HG03457 (cell line): Measurements from ENCODE around the gene EEF1AKMT3.

ENCODE experiments used
- ATAC-seq: cut with Tn5 transposase; IDR thresholded peaks from one replicate; pipeline ENCODE4 v1.9.1; 2021; ENCODE audit warnings: moderate number of reproducible peaks; ENCODE audit not compliant: unreplicated experiment

EEF1AKMT3 gene

DNA sequence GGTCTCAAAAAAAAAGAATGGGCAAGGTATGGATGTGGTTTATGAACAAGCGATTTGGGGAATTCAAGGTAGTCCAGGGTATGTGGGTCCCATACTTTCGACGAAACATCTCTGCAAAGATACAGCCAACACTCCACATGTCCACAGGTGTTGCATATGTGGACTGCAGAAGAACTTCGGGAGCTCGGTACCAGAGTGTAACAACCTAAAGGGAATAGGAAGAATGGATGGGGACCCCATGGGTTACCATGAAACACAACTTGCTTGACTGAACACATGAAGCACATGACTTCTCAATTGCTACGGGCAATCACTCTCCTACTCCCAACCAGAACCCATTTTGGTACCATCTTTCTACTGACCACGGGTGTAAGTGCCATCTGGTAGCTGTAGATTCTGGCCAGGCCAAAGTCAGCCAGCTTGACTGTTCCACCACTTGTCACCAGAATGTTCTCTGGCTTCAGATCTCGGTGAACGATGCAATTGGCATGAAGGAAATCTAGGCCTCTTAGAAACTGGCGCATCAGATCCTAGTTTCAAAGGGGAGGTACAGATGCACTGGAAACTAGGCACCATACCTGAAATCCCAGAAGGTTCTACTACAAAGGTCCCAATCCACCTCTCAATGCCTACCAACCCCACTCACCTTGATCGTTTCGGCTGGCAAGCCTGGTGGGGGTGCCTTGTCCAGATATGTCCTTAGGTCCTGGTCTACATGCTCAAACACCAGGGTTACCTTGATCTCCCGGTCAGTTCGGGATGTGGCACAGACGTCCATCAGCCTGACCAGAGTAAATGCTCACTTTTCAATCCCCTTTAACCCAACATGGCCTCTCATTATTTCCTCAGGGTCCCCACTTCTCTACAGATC is 21.6 kb upstream of the EEF1AKMT3 start:
- ATAC-seq = no peak

GRCh38 chr12:57751432-57751787 is 21.0 kb upstream of the EEF1AKMT3 start:
- ATAC-seq = no peak

DNA sequence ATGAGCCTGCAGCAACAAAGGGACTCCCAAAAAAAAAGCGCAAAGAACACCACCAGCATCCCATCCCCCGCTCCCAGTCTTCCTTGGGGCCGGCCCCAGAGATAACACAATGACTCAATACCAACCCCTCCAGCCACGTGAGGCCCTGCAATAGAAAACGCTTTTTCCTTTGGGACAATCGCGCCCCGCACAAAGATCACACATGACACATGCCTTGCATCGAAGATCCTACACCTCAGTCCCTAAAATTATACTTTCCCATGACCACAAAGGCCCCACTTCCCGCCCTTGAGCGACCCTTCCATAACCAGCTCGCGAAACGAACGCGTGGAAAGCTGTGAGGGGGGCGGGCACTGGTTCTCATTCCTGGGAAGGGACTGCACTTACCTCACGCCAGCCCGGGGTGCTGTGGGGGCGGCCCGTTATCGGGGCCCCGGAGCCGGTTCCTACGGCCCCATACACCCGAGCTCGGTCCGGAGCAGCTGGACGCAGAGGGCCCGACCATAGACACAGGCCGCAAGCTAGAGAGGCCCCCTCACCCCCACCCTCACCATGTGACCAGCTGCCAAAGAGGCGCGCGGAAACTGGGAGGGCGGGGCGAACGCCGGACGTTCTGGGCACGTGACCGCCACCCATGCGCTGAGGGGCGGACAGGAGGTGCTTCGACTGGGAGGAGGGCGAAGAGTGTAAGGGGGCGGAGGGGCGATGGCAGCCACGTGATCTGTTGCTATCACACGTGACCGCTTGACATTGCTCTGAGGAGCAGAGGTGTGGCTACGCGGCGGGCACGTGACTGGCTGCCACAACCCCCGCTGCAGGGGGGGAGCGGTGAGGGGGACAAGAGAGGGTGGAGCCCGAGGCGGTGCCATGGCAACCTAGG is 20.4 kb upstream of the EEF1AKMT3 start, which contains the start of gene CDK4:
CDK4 (minus strand) TSS at position 523 of the 880 bp plus-strand sequence. CDS start 593 bp downstream, outside the sequence.
- ATAC-seq = peak; percentile 60

- no peak for ATAC-seq
Observed at GRCh38 chr12:57752668-57753000, 19.8 kb upstream of the EEF1AKMT3 start.

DNA sequence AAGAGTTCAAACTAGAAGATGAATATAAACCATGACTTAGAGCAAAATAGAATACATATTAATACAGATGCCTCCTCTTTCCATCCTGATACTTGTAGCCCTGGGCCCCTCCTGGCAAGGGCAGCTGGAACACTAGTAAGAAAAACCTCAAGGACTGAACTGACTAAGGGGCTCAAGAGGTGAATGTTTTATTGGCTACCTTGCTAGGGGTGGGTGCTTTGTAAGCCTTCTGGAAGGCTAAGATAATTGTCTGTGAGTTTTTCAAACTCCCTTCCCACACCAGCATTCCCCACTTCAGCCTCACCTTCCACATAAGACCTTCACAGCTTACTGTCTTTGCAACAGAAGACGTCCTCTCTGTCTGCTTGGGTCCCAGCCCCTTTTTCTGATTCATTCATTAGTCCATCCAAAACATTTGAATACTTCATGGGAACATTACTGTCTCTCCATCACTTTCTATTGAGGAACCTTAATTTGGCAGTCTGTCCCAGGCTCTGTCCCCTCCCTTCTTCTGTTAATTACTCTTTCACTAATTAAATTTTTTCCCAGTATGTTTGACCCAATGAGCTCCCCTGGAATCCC is 18.6 kb upstream of the EEF1AKMT3 start:
- no peak for ATAC-seq

DNA sequence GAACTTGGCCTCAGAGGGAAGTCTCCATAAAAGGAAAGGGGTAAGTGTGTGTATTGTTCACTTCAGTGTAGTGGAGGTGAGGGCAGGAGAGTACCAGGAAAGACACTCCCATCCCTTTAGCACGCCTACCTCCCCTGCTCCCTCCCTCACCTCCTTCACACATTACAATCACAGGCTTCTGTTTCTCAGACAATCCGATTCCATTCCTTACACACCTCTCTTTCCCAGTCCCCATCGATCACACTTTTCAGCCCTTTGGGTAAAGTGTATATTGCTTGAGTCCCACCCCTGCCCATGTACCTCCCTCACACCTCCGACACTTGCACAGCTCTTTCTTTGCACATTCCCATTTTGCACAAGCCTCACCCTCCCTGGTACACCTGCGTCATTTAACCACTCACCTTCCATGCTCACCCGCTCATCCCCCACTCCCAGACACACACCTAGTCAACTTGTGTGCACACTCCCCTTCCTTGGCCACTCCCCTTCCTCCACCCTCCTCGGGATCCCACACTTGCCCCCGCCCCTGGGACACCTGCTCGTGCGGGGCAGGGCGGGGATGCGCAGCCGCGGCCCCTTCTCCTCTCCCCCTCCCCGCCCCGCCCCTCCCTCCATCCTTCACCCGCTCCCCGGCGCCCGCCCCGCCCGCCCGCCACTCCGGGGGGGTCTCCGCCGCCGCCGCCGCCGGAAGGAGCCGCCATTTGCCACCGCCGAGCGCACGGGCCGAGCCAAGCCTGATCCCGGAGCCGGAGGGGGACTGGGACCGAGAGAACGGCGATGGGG is 17.8 kb upstream of the EEF1AKMT3 start, which contains the start of gene MARCHF9:
MARCHF9 (plus strand) TSS at position 693 of the 783 bp plus-strand sequence. CDS start 426 bp downstream, outside the sequence.
- no peak for ATAC-seq

GRCh38 chr12:57755194-57755453 is 17.3 kb upstream of the EEF1AKMT3 start:
- ATAC-seq = no peak

DNA sequence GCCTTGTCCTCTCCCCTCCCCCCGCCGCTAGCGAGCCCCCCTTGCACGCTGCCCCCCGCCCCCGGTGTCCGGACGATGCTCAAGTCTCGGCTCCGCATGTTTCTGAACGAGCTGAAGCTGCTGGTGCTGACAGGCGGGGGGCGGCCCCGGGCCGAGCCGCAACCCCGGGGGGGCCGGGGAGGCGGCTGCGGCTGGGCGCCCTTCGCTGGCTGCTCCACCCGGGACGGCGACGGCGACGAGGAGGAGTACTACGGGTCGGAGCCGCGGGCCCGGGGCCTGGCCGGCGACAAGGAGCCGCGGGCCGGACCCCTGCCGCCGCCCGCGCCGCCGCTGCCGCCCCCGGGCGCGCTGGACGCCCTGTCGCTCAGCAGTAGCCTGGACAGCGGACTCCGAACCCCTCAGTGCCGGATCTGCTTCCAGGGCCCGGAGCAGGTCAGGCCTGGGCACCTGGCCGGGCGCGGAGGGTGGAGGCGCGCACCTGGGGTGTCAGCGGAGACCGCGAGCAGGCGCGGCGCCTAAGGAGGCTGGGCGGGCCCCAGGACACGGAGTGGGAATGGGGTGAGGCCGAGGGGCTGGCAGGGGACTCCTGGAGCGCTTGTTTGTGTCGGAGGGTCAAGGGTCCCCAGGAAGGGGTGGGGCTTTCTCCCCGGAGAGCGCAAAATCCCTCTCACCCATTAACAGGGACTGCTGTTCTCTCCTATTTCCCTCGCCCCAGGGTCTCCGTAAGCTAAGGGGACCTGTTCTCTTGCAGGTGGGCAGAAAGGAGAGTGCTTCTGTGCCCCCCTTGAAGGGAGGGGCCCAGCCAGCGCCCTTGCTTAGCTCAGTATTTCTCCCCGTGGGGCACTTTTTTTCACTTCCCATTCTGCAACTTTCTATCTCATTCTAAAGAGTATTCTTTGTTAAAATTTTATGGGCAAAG is 16.7 kb upstream of the EEF1AKMT3 start:
- ATAC-seq = no peak

DNA sequence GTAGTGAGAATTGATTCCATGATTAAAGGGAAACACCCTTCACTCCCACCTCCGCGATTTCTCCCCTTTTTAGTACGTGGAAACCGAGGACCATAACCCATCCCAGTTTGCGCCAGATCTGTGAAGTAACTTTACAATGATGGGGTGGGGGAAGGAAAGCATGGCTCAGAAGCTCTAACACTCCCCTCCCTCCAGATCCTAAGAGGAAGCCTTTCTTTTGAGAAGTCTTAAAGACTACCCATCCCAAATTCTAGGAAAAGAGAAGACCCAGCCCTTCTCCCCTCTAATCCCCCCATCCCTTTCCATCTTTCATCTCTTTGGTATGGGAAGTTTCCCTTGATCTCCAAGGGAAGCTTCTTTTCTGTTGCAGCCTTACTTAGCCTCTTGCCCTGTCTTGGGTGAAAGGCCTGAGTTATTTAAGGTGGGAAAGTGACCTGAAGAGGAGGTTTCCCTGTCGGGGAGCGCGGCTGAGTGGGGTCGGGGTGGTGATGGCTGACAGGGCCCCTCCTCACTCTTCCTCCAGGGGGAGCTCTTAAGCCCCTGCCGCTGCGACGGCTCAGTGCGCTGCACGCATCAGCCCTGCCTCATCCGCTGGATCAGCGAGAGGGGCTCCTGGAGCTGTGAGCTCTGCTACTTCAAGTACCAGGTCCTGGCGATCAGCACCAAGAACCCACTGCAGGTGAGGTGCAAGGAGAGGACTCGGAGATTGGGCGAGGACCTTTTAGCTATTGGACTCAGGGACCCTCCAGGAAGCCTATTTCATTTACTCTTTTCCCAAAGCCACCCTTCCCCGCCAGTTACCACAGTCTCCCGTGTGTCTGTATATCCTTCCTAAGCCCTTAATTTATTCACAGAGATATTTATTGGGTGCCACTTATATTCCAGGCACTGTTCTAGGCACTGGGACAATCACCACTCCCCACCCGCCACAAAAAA is 15.7 kb upstream of the EEF1AKMT3 start:
- ATAC-seq = no peak

DNA sequence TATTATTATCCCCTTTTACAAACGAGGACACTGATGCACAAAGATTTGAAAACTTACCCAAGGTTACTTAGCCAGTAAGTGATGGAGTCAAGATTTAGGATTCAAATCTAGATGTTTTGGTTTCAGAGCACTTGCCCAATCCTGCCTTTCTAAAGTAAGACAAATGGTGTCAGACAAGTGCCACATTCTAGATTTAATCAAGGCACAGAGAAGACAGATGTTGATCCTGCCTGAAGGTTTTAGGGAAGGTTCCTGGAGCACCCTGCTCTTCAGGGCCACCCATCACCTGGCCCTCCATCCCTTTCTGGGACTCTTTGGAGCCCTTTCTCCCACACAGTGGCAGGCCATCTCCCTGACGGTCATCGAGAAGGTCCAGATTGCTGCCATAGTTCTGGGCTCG is 14.6 kb upstream of the EEF1AKMT3 start:
- no peak for ATAC-seq

GRCh38 chr12:57758552-57759359 is 13.7 kb upstream of the EEF1AKMT3 start:
- no peak for ATAC-seq

GRCh38 chr12:57759360-57759980 is 12.9 kb upstream of the EEF1AKMT3 start:
- no peak for ATAC-seq

GRCh38 chr12:57760347-57760982 is 11.9 kb upstream of the EEF1AKMT3 start:
- ATAC-seq = no peak

DNA sequence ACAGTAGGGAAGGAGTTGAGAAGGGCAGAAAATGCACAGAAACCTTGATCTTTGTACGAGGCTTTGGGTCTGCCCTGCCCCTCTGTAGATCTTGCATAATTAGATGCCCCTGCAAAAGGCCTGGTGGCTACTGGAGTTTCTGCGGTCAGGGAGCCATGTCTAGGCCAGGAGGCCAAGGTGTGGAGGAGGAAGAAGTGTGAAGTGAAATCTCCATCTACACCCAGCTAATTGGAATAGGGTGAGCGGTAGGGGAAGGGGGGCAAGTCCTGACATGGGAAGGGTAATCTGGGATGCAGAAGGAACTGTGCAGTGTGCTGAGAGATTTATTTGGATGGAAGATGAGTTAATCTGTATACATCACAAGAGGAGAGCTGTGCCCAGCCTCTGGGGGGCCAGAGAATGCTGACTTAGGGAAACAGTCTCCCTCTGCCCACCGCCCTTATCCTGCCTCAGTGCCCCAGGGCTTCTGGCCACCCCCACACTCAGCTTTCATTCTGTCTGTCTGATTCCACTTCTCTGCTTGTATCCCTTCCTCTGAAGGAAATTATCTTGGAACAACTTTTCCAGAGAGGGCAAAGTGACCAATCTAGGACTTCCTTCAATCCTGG is 10.9 kb upstream of the EEF1AKMT3 start:
- no peak for ATAC-seq

DNA sequence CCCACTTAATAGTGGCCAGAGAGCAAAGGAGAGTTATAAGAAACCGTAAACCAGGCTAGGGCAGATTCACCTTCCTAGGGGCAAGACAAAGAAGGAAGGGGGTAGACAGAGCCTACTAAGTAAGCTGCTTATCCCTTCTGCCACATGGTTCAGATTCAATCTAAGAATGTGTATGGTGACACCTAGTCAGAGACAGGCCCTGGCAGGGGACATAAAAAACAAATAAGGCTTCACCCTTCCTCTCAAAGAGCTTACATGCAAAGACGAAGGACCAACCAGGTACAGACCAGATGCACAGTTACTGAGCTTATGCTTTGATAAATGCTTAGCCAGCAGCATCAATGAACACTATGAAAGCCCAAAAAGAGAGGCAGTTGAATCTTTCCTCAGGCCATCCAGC is 10.0 kb upstream of the EEF1AKMT3 start:
- no peak for ATAC-seq

DNA sequence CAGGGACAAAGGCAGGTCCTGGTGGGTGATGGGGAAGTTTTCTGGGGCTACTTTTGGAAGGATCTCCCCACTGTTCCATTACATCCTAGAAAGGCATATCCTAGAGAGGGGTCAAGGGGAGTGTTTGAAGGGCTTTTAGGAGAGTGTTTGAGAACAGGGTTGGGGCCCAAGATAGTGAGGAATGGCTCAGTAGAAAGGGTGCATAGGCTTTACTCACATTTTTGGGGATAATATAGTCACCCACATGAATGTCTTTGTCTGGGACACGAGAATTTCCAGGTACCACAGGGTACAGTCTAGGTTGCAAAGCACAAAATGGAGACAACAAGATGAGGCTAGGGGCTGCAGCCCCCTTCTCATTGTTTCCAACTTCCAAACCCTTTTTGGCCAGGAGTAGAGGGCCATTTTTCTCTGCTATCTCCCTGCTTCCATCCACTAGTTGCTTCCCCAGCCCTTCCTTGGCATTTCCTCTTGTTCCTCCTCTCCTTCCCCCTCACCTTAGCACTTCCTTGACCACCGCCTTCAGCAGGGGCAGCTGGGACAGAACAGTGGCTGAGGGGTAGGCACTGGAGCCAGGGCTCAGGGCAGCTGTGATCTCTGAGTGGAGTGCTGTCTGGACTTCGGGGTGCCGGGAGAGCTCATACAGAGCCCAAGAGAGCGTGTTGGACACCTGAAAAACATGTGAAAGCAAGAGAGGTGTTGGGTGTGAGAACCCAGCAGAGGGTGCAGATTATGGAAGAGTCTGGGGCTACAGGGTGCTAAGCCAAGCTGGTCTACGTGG is 8.3 kb upstream of the EEF1AKMT3 start:
- ATAC-seq = no peak
